ENCODE measurements around the gene ZFAND5. TPM values are rescaled to one million over a fixed set of nuclear protein-coding genes. Genes with fewer than 3 reads are reported as not detected.

The ZFAND5 gene
- total and polyA plus RNA-seq, 10 of the 15 experiments (the other 5 are each of a cell fraction or from before 2014, with no cell fraction given) = 22.5 to 107 (median 63.3) TPM

DNA sequence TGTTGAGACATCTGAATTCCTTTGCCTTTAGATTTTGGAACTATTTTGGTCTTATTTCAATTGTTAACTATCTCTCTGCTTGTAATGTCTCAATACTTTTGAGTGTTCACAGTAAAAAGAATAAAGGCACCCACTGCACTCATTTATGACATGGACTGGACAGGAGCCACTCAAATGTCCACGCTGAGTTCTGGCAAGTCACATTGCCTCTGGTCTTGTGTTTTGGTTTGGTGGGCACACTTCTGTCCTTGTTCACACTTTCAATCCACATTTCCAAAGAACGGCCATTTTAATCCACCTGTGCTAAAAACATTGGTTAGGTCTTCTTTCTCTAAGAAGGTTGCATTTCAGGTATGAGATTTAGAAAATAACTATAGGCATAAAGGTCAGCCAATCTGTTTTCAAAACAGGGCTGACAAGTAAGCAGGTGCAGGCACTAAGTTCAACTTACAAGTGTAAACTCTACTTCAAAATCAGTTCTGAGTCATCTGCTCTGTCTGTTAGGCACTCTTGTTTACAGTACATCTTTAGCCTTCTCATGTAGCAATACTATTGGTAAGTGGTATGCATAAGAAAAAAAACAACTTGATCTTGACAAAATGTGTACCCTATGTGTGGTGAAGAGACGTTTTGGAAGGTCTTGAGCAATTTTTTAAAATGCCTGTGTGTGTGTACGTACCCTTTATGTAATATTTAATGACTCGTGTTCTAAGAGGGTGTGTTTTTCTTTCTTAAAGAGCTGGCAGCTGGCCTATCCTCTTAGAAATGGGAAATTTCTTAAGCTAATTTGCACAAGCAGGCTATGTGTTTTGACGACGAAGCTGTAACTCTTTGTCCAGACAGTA lies 31.5 kb upstream of the ZFAND5 start:
- H2AFZ ChIP-seq (ENCODE audit: control insufficient read depth, low read depth, low read length) = no peak overlapping the region
- in situ Hi-C loops (cut with MboI) (no loop called here), intact Hi-C loops (cut with micrococcal nuclease; ENCODE audit: unreplicated experiment) (no loop called here)
- no TSS peak for BruUV-seq (replicated peaks)
- no peak for ATAC-seq
- no peak overlapping the region for H3K4me2 ChIP-seq (ENCODE audit: control insufficient read depth, insufficient read depth)
- ChIA-PET CTCF (interaction anchor here (0.6 kb wide), 1 partner anchor 188 kb away, joined by 3 read pairs; no protein-coding TSS in a partner anchor), SMC1A (ENCODE audit: uncharacterized antibody, unreplicated experiment) (interaction anchor here (0.7 to 1.1 kb wide), 3 partner anchors 27 to 803 kb away, joined by 3 read pairs; no protein-coding TSS in a partner anchor), RAD21 (ENCODE audit: unreplicated experiment) (interaction anchor here (1.1 to 1.2 kb wide), 2 partner anchors 26 to 47 kb away, joined by 3 read pairs; no protein-coding TSS in a partner anchor), POLR2A (no interaction called here)
- H3K27me3 ChIP-seq (replicated peaks in 1 of 2; ENCODE audit: control insufficient read depth in 2 of 2, insufficient read depth in 2 of 2, low read length in 1 of 2) = no peaks in the 10 kb centered on the region
- WGBS (ENCODE audit: insufficient coverage, insufficient replicate concordance, low lambda C conversion rate, missing lambda C conversion rate) = 85% methylated on average over 7 of the region's 7 CpGs
- no peak for TF ChIP-seq BACH1 (IDR thresholded peaks at IDR 0.05; ENCODE audit: borderline replicate concordance)
- H3K4me3 ChIP-seq = no peak overlapping the region
- no peak for FAIRE-seq
- DNase-seq (ENCODE audit: low read depth, low spot score) = no peak
- H3K27ac ChIP-seq (ENCODE audit: control insufficient read depth, insufficient read depth) = no peak overlapping the region
- H3K4me1 ChIP-seq (ENCODE audit: control insufficient read depth, insufficient read depth, low read length) = no peaks in the 10 kb centered on the region
- no peaks in the 10 kb centered on the region for H3K9me3 ChIP-seq (replicated peaks; ENCODE audit: control insufficient read depth, insufficient read depth, low read length)
- no peaks in the 10 kb centered on the region for H4K20me1 ChIP-seq (ENCODE audit: control insufficient read depth, insufficient read depth)
- no peak overlapping the region for H3K9ac ChIP-seq (ENCODE audit: control insufficient read depth, insufficient read depth, low read length)
- H3K79me2 ChIP-seq (ENCODE audit: control insufficient read depth, insufficient read depth, low read length) = no peaks in the 10 kb centered on the region
- no peaks in the 10 kb centered on the region for H3K36me3 ChIP-seq (ENCODE audit: control insufficient read depth in 2 of 2, insufficient read depth in 2 of 2, low read length in 1 of 2)

DNA sequence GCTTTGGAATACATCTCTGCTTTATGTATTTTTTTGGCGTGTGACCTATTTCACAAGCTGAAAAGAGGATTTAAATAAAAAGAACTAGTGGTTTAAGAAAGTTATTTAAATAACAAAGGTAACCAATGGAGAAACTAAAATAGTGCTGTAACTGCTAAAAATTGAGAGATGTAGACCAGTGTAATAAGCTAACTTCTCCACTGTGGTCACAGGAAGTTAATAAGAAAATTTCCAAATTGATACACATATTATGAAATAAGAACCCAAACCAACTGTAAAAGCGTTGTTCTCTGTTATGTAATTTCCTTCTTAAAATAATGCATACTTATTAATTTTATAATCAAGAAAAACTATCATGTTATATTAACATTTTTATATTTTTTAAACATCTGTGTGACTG lies 29.1 kb upstream of the ZFAND5 start:
- FAIRE-seq (no peak), ATAC-seq (no peak), DNase-seq (ENCODE audit: low read depth, low spot score) (no peak)
- H3K4me2 ChIP-seq (ENCODE audit: control insufficient read depth, insufficient read depth) = no peak overlapping the region
- no peaks in the 10 kb centered on the region for H3K27me3 ChIP-seq (replicated peaks in 1 of 2; ENCODE audit: control insufficient read depth in 2 of 2, insufficient read depth in 2 of 2, low read length in 1 of 2)
- ChIA-PET POLR2A (no interaction called here), CTCF (interaction anchor here (1.5 kb wide), 1 partner anchor 113 kb away, joined by 6 read pairs; no protein-coding TSS in a partner anchor), SMC1A (ENCODE audit: uncharacterized antibody, unreplicated experiment) (interaction anchor here (2.2 kb wide), 1 partner anchor 196 kb away, joined by 6 read pairs; no protein-coding TSS in a partner anchor), RAD21 (ENCODE audit: unreplicated experiment) (no interaction called here)
- no peak overlapping the region for H3K9ac ChIP-seq (ENCODE audit: control insufficient read depth, insufficient read depth, low read length)
- no peak for TF ChIP-seq JUND (IDR thresholded peaks at IDR 0.05; ENCODE audit: low read depth, low read length)
- TF ChIP-seq, protein P1, sequence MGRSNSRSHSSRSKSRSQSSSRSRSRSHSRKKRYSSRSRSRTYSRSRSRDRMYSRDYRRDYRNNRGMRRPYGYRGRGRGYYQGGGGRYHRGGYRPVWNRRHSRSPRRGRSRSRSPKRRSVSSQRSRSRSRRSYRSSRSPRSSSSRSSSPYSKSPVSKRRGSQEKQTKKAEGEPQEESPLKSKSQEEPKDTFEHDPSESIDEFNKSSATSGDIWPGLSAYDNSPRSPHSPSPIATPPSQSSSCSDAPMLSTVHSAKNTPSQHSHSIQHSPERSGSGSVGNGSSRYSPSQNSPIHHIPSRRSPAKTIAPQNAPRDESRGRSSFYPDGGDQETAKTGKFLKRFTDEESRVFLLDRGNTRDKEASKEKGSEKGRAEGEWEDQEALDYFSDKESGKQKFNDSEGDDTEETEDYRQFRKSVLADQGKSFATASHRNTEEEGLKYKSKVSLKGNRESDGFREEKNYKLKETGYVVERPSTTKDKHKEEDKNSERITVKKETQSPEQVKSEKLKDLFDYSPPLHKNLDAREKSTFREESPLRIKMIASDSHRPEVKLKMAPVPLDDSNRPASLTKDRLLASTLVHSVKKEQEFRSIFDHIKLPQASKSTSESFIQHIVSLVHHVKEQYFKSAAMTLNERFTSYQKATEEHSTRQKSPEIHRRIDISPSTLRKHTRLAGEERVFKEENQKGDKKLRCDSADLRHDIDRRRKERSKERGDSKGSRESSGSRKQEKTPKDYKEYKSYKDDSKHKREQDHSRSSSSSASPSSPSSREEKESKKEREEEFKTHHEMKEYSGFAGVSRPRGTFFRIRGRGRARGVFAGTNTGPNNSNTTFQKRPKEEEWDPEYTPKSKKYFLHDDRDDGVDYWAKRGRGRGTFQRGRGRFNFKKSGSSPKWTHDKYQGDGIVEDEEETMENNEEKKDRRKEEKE (IDR thresholded peaks at IDR 0.05) = no peak
- TF ChIP-seq FOXM1 (IDR thresholded peaks at IDR 0.05; ENCODE audit: low read depth, low read length) = no peak
- H3K9me3 ChIP-seq (replicated peaks; ENCODE audit: control insufficient read depth, insufficient read depth, low read length) = no peaks in the 10 kb centered on the region
- no peak overlapping the region for H3K27ac ChIP-seq (ENCODE audit: control insufficient read depth, insufficient read depth)
- BruUV-seq (replicated peaks) = no TSS peak
- H3K36me3 ChIP-seq (ENCODE audit: control insufficient read depth in 2 of 2, insufficient read depth in 2 of 2, low read length in 1 of 2) = no peaks in the 10 kb centered on the region
- H3K4me1 ChIP-seq (ENCODE audit: control insufficient read depth, insufficient read depth, low read length) = no peaks in the 10 kb centered on the region
- no peaks in the 10 kb centered on the region for H3K79me2 ChIP-seq (ENCODE audit: control insufficient read depth, insufficient read depth, low read length)
- WGBS (ENCODE audit: insufficient coverage, insufficient replicate concordance, low lambda C conversion rate, missing lambda C conversion rate) = 0% methylated on average over 2 of the region's 2 CpGs
- no peaks in the 10 kb centered on the region for H4K20me1 ChIP-seq (ENCODE audit: control insufficient read depth, insufficient read depth)
- H2AFZ ChIP-seq (ENCODE audit: control insufficient read depth, low read depth, low read length) = no peak overlapping the region
- intact Hi-C loops (cut with micrococcal nuclease; ENCODE audit: unreplicated experiment) = no loop called here
- in situ Hi-C loops (cut with MboI) = no loop called here
- H3K4me3 ChIP-seq = no peak overlapping the region
